GDM1 (cell line): ENCODE data around the gene GRID2.

ENCODE experiments used
- DNase-seq: peaks from one replicate; lab custom pipeline; 2025; lab: John Stamatoyannopoulos, UW

The GRID2 gene

DNA sequence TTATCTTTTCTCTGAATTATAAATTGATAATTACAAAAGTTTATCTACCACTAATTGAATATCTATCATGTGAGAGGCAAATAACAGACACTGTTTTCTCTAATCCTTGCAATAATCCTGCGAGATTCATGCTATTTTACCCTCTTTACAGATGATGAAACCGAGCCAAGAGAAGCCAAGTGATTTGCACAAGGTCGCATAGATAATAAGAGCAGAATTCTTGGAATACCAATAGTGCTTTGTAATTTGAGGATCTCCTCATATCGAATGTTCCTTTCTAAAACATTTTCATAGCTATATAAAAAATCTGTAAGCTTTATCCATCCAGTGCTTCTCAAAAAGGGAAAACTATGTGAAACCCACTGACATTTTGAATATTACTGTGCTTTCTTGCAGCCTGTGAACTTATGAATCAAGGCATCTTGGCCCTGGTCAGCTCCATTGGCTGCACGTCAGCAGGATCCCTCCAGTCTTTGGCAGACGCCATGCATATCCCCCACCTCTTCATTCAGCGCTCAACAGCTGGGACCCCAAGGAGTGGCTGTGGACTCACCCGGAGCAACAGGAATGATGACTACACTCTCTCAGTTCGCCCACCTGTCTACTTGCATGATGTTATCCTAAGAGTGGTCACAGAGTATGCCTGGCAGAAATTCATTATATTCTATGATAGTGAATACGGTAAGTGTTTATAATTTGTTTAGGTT, 781.0 kb downstream of the GRID2 start:
- no peak for DNase-seq

DNA sequence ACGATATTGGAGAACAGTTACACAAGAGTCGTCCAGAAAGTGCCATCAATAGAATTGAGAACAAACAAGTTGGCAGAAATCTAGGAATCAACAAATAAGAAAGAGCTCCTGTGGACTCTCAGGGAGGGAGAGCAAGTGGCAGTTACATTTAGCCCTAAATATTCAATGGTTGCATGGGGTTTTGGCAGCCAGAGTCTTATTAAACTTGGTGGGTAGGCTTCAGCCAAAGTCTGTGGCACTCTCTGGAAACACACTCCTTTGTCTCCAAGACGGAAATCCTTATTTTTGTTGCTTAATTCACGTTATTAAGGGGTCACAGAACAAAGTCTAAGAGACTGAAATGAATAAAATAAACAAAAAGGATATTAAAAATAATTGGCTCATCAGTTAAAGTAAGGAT, 782.6 kb downstream of the GRID2 start:
- no peak for DNase-seq

DNA sequence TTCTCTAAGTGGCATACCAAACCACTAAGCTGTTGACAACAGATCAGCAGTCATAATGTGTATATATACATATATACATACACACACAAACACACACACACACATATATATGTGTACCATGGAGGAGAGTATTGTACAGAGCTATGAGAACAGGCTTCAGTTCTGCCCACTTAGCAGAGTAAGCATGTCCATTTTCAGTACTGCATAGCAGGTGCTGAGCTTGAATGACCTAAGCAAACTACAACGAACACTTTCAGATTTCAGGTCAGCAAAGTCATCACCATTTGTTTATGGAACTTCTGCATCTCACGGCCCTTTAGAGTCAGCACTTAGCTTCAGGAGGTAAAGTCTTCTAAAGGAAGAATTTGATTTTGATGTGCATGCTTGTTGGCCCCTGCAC, 789.0 kb downstream of the GRID2 start:
- no peak for DNase-seq

DNA sequence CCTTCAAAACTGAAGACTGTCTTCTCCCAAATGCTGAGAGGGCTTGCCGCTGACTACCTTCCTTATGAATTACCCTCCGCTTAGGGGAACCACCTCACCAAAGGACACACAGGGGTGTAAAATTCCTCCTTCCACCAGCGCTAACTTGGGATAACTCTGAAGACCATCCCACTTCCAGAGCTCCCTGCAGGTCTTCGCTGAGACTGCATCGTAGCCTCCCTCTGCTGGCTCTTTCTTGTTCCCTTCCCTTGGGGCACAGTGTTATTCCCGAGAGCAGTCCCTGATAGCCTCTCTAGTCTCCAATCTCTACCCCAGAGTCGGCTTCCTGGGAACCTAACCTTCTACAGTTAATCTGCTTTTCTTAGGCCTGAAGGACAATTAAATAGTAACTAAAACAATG, 799.3 kb downstream of the GRID2 start:
- DNase-seq: no peak

DNA sequence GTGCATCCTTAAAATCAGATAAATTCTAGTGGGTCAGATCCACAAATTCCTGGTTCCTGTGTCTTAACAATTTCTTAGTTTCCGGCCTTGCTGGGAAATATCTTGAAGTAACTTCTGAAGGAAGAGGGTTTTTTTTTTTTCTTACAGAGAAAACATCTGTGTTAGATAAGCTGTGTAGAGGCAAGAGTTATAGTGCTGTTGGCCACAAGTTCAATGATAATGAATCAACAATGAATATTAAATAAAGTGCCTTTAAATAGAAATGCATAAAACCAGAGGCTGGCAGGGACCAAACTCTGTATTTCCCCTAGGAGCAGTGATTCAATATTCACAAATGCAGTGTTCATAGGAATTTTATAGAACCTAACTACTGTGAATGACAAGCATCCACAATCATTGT, 812.9 kb downstream of the GRID2 start:
- no peak for DNase-seq

DNA sequence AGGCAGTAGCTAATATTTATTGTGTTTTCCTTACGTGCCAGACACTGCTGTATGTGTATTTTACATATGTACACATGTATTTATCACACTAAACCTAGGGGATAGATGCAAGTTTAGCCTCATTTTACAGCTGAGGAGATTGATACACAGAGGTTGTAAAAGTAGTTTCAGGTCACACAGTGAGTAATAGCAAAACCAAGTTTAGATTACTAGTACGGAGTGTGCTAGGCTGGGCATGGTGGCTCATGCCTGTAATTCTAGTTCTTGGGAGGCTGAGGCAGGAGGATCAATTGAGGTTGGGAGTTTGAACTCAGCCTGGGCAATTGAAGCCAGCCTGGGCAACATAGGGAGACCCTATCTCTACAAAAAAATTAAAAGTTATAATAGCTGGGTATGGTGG, 823.7 kb downstream of the GRID2 start:
- no peak for DNase-seq

DNA sequence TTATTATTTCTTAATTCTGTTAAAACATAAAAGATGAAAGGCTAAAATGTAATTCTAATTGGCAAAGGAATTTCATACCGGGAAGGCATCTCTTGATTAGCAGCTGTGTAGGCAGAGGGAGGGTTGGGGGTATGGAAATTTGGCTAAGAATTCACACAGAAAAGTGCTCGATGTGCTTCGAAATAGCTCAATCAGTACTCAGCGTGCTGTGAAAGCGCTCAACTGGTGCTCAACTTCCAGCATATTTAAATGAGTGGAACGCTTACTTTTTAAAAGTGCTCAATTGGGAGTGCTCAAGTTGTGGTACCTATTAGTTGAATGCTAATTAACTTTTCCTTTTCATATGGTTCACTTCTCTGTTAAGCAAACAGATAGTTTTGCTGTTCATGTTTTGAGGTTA, 828.9 kb downstream of the GRID2 start:
- DNase-seq: no peak

DNA sequence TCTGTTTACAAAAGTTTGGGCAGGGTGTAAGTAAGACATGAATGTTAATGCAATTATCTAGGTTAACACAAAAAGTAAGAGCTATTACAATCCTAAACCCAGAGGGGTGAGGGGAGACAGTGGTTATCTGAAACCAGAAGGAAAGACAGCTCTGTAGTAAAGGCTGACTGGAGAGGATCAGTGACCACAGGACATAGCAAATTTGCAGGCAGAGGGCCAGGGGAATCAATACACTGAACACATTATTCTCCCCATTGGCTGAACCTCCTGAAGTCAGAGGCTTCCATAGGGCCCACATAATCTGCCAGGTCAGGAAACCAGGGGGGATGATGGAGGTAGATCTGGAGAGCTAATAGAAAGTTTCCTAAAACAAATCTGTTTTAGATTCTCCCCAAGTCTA, 835.4 kb downstream of the GRID2 start:
- DNase-seq: no peak

DNA sequence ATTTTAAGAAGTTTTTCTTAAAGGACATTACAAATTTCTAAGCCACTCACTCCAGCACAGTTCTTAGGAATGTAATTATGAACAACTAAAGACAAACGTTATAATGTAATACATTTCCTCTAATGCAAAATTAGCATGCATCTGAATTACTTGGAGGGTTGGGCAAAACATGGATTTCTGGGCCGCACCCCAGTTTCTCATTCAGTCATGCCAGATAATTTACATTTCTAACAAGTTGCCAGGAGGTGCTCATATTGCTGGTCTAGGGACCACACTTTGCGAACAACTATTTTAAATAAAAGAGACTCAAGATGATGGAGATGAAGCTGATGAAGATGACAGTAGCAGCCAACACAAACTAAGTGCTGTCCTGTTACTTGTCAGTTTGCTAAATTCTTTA, 840.1 kb downstream of the GRID2 start:
- no peak for DNase-seq

DNA sequence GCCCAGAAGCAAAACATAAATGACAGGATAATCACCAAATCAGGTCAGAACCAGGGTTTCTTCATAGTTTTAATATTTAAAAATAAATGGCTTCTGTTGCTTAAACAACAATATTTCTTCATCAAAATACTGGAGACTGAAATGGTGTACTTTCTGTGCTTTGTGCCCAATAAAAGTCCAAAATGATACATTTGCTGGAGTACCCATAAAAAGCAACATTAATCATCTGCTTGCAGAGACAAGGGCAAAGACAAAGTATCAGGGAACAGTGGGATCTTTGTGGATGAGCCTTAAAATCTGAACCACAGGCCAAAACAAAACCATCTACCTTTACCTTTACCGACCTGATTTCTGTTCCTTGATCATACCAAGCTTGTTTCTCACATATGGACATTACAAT, 840.9 kb downstream of the GRID2 start:
- no peak for DNase-seq

DNA sequence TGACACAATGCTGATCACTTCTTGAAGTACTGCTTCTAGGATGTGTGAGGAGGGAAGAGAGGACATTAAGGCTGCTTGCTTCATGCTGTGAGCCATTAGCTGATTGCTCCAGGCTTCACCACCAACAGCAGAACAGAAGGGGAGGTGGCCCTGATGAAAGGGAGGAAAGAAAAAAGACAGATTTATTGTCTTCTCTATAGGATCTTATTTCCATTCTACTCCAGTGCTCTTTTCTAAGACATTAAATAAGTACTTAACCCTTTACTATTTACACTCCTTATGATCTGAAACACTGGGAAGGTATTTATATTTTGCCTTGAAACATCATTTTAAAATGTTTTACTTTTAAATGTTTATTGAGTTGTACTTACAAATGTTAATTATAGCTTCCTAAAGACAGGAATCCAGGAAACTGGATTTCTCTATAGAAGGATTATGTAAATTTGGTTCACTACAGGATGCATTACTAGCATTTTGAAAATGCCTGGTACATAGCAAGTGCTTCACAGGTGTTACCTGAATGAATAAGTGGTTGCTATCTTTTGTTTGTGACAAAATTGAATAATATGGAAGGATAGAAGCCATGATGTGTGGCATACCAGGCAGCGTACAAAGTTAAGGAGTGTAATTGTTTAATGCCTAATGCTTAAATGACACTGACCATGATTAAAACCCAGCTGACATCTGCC, 843.9 kb downstream of the GRID2 start:
- no peak for DNase-seq

DNA sequence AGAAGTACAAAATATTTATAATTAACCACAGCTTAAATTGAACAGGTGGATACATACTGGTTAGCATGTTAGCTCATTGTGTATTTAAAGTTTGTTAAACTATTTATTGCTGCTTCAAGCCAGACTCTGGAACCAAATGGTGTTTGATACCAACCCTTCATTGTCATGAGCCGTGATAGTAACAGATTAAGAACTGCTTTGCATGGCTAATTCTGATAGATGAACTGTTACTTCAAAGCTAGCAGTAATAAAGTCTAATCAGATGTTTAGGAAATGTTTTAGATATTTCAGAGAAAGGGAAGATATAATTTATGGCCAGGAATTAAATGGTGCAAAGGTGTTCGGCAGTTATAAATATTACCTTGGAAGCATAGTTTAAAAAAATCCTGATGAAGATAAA, 848.7 kb downstream of the GRID2 start:
- DNase-seq: no peak

DNA sequence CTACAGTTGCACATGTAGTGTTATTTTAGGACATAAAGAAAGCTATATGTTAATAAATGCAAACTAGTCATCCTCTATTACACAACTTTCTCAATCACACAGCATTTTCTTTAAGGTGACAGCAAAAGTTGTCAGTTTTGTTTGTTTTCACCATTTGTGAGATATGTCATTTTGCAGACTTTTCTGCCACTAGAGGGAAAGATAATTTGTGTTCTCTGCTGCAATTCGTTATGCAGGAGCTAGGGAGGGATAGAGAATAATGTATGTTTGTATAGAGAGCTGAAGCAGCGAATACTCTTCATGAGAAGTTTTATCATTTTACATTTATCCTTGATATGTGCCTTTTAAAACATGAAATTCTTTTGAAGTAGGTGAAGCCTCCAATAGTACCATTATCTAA, 854.2 kb downstream of the GRID2 start:
- DNase-seq: no peak

DNA sequence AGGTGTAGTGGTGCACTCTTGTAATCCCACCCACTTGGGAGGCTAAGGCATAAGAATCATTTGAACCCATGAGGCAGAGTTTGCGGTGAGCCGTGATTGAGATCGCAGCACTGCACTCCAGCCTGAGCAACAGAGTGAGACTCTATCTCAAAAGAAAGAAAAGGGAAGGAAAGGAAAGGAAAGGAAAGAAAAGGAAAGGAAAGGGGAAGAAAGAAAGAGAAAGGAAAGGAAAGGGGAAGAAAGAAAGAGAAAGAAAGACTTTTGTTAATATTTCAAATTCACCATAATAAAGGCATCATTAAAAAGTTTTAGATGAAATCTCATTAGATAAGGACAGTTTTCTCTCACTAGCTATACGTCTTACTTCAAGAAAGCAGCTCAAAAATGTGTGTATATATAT, 864.3 kb downstream of the GRID2 start:
- DNase-seq: no peak

DNA sequence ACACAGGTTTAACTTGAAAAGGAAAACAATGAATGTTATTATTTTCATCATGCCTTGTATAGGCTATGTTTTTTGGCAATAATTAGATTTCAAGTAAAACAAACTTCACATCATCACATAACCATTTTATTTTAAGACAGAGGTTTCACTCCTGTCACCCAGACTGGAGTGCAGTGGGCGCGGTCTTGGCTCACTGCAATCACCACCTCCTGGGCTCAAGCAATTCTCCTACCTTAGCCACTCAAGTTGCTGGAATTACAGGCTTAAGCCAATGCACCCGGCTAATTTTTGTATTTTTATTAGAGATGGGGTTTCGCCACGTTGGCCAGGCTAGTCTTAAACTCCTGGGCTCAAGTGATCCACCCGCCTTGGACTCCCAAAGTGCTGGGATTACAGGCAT, 866.2 kb downstream of the GRID2 start:
- DNase-seq: no peak

DNA sequence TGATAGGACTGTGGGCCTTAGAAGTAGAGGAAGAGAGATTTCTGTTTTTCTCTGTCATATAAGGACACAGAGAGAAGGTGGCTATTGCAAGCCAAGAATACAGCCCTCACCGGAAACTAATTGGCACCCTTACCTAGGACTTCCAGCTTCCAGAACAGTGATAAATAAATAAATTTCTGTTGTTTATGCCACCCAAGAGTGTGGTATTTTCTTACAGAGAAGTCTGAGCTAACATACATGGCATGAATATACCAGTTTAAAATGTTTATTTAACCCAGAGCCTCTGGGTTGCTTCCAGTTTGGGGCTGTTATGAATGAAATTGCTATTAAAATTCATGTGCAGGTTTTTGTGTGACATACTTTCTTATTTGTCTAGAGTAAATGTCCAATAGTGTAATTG, 870.8 kb downstream of the GRID2 start:
- no peak for DNase-seq

DNA sequence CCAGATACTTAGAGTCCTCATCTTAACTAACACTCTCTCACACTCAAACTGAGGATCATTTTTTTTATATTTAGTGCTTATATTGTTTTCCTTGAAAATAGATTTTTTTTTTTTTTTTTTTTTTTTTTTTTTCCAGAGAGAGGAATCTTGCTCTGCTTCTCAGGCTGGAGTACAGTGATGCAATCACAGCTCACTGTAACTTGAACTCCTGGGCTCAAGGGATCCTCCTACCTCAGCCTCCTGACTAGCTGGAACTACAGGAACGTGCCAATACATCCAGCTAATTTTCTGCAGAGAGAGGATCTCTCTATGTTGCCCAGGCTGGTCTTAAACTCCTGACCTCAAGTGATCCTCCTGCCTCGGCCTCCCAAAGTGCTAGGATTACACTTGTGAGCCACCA, 874.5 kb downstream of the GRID2 start:
- DNase-seq: no peak

DNA sequence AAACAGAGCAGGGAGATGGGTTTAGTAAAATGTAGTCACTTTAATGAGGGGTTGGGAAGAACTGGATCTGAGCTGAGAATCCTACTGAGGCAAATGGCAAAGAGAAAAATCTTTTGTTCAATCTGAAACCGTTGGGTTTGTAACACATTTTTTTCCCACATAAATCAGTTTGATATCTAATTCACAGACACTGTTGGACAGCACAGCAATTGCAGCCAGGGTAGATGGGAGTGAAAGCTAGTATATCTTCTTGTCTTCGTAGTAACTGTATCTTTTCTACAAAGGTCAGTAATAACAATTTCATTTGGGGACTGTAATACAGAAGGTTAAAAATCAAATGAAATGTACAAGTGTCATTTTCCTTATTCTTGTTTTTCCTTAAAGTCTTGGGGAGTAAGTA, 875.3 kb downstream of the GRID2 start:
- no peak for DNase-seq

DNA sequence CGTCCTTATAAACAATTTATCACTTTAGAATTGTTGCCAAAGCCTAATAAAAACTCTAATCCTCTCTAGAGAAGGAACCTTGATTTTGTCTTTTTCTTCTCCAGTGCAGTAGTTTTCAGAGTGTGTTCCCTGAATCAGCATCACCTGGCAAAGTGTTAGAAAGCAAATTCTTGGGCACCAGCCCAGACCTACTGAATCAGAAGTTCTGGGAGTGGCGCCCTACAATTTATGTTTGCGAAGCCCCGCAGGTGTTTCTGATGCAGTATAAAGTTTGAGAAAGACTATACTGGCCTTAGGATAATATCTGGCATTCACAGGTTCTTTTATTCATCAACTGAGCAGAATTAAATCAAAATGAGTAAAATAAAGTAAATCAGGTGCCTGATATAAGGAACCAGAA, 879.0 kb downstream of the GRID2 start:
- DNase-seq: no peak

DNA sequence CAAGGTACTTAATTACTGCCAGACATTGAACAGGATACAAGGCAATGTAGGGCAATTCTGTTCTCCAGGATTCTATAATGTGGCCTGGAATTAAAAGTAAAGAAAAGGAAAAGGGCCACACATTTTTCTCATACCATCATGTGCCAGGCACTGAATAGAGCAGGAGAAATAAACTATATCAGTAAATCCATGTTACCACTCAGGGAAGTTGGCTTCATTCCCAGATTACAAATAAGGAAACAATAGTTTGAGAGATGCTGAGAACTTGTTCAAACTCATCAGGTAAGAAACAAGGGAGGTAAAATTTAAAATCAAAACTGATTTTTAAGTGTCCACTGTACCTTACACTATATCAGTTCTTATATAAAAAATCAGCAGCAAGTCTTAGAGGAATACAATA, 879.8 kb downstream of the GRID2 start:
- no peak for DNase-seq

DNA sequence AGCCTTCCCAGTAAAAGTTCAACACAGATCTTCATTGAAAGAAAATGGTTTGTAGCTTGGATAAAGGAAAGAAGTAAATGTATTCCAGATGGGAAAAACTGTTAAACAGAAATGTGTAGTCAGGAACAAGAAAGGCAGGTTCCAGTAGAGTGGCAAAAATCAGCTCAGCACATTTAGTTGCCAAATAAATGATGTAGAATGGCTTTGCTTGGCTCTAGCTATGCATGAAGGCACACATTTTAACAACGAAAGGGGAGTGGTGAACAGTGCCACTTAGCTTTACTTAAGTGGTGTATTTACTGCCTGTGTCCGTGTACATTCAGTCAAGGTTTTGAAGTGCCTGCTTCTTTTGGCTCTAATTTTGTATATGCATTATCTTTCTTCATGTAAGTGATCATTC, 880.3 kb downstream of the GRID2 start:
- no peak for DNase-seq

DNA sequence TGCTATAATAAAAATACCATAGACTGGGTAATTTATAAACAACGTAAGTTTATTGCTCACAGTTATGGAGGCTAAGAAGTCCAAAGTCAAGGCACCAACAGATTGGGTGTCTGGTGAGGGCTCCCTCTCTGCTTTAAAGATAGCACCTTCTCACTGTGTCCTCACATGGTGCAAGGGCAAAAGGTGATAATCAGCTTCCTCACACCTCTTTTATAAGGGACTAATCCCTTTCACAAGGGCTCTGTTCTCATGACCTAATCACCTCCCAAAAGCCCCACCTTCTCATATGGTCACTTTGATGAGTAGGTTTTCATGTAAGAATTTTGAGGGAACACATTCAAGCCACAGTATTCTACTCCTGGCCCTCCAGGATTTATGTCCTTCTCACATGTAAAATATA, 883.1 kb downstream of the GRID2 start:
- DNase-seq: no peak

DNA sequence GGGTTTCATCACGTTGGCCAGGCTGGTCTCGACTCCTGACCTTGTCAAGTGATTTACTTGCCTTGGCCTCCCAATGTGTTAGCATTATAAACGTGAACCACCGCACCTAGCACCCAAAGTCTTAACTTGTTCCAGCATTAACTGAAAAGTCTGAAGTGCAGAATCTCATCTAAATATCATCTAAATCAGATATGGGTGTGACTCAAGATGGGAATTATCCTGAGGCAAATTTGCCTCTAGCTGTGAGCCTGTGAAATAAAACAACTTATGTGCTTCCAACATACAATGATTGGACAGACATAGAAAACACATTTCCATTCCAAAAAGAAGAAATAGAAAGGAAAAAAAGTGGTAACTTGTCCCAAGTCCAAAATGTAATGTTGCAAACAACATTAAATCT, 883.7 kb downstream of the GRID2 start:
- no peak for DNase-seq

DNA sequence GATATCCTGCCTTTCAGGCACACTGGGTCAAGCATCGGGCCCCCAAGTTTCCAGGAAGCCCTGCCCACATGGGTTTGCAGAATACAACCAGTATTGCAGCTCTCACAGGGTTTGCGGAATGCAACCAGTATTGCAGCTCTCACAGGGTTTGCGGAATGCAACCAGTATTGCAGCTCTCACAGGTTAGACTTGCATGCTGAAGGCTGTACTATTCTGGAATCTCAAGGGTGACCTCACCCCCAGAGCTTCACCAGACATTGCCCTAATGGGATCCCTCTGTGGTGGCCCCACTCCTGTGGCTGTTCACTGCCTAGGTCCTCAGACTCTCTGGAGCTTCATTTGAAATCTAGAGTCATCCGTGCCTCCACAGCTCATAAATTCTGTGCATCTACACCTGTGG, 884.1 kb downstream of the GRID2 start:
- no peak for DNase-seq
